Forelimb muscle (tissue), 1 donor: ENCODE measurements around the gene ICAM3. TPM values are rescaled to one million over a fixed set of nuclear protein-coding genes. Genes with fewer than 3 reads are reported as not detected.
"Not testable (repeated sequence)": the region's sequence is repeated elsewhere in the genome, so short reads cannot be mapped to it uniquely, and the experiment has no call there.

Experiments
- DNase-seq: peaks from one replicate; pipeline ENCODE4 v3.0.0-alpha.2; 2013; ENCODE audit warnings: low read depth
- polyA plus RNA-seq: library from polyadenylated mRNA; unstranded; fragments of 120-200 nt; gene quantifications from one replicate; pipeline ENCODE4 v1.2.1, GENCODE V29; 2013; ENCODE audit not compliant: insufficient read length

The ICAM3 gene
- 4.9 TPM for polyA plus RNA-seq

- DNase-seq: no peak
Observed at GRCh38 chr19:10339380-10339960, at the start of gene ICAM3. ICAM3 (minus strand) TSS chr19:10339624; CDS start chr19:10339614, 10 bp downstream.

GRCh38 chr19:10388957-10389356 lies 49.5 kb upstream of the ICAM3 start:
- peak; percentile 65 for DNase-seq

GRCh38 chr19:10384580-10384979 lies 45.2 kb upstream of the ICAM3 start:
- DNase-seq: no peak

GRCh38 chr19:10383223-10383499 lies 43.7 kb upstream of the ICAM3 start:
- not testable (repeated sequence) for DNase-seq

GRCh38 chr19:10380313-10381102 lies 41.1 kb upstream of the ICAM3 start, which contains the start of gene TYK2:
TYK2 (minus strand) TSS chr19:10380572; CDS start chr19:10378406, 2,166 bp downstream.
- DNase-seq: peak; percentile 99

- DNase-seq: no peak
Observed at GRCh38 chr19:10379880-10380312, 40.5 kb upstream of the ICAM3 start.

- no peak for DNase-seq
Observed at GRCh38 chr19:10378124-10378523, 38.7 kb upstream of the ICAM3 start.

- not testable (repeated sequence) for DNase-seq
Observed at GRCh38 chr19:10377140-10377640, 37.8 kb upstream of the ICAM3 start.

GRCh38 chr19:10374931-10375330 lies 35.5 kb upstream of the ICAM3 start:
- no peak for DNase-seq

- no peak for DNase-seq
Observed at GRCh38 chr19:10372690-10373089, 33.3 kb upstream of the ICAM3 start.

GRCh38 chr19:10368101-10368803 lies 28.8 kb upstream of the ICAM3 start:
- no peak for DNase-seq

- DNase-seq: not testable (repeated sequence)
Observed at GRCh38 chr19:10366950-10367512, 27.6 kb upstream of the ICAM3 start.

GRCh38 chr19:10365518-10365917 lies 26.1 kb upstream of the ICAM3 start:
- DNase-seq: no peak

- no peak for DNase-seq
Observed at GRCh38 chr19:10364644-10365043, 25.2 kb upstream of the ICAM3 start.

GRCh38 chr19:10363789-10364281 lies 24.4 kb upstream of the ICAM3 start:
- no peak for DNase-seq

GRCh38 chr19:10362259-10362658 lies 22.8 kb upstream of the ICAM3 start:
- DNase-seq: no peak

GRCh38 chr19:10361569-10362011 lies 22.2 kb upstream of the ICAM3 start:
- no peak for DNase-seq

GRCh38 chr19:10356431-10356830 lies 17.0 kb upstream of the ICAM3 start:
- no peak for DNase-seq

- no peak for DNase-seq
Observed at GRCh38 chr19:10353793-10354391, 14.5 kb upstream of the ICAM3 start.

- DNase-seq: no peak
Observed at GRCh38 chr19:10352764-10353671, 13.6 kb upstream of the ICAM3 start.
